Endothelial cell (in vitro differentiated cells): ENCODE data around the gene SULT1A2. TPM values are rescaled to one million over a fixed set of nuclear protein-coding genes. Genes with fewer than 3 reads are reported as not detected.
A peak's percentile ranks its signal among the peaks of the same experiment; 100 is the strongest.
"Not testable (repeated sequence)": the region's sequence is repeated elsewhere in the genome, so short reads cannot be mapped to it uniquely, and the experiment has no call there.

Experiments used
- DNase-seq: peaks from one replicate; pipeline ENCODE4 v3.0.0; 2021; ENCODE audit warnings: low spot score
- H3K27ac Mint-ChIP-seq: one replicate; pipeline ENCODE4 v1.8.0; 2021; ENCODE audit warnings: mixed read lengths, inconsistent platforms; ENCODE audit not compliant: unreplicated experiment
- H3K27me3 Mint-ChIP-seq: one replicate; pipeline ENCODE4 v1.8.0; 2021; ENCODE audit warnings: mild to moderate bottlenecking, moderate library complexity, mixed read lengths, inconsistent platforms; ENCODE audit not compliant: unreplicated experiment
- H3K36me3 Mint-ChIP-seq: one replicate; pipeline ENCODE4 v1.8.0; 2021; ENCODE audit warnings: mild to moderate bottlenecking, low read depth, mixed read lengths, inconsistent platforms; ENCODE audit not compliant: unreplicated experiment
- H3K4me1 Mint-ChIP-seq: one replicate; pipeline ENCODE4 v1.8.0; 2021; ENCODE audit warnings: mild to moderate bottlenecking, mixed read lengths, inconsistent platforms; ENCODE audit not compliant: unreplicated experiment
- H3K4me3 Mint-ChIP-seq: one replicate; pipeline ENCODE4 v1.8.0; 2021; ENCODE audit warnings: mild to moderate bottlenecking, mixed read lengths, inconsistent platforms; ENCODE audit not compliant: unreplicated experiment
- H3K9me3 Mint-ChIP-seq: one replicate; pipeline ENCODE4 v1.8.0; 2021; ENCODE audit warnings: mixed read lengths, inconsistent platforms; ENCODE audit not compliant: unreplicated experiment
- total RNA-seq: library from RNA; stranded (reverse); fragmentation: NEBNext Ultra II Directional; extraction: Animal tissue kit (Norgen Biotek cat#: 25700); gene quantifications from one replicate; pipeline ENCODE4 v1.2.1, GENCODE V29; 2021; ENCODE audit not compliant: unreplicated experiment
- TF ChIP-seq, protein P1 (sequence below): fragments of 200-600 bp; sonication (generic); IDR thresholded peaks from one replicate; pipeline ENCODE4 v1.5.0; 2021; ENCODE audit warnings: antibody characterized with exemption; ENCODE audit not compliant: unreplicated experiment

Gene SULT1A2
- total RNA-seq, 1 donor from 2014 or later = 2.8 TPM

DNA sequence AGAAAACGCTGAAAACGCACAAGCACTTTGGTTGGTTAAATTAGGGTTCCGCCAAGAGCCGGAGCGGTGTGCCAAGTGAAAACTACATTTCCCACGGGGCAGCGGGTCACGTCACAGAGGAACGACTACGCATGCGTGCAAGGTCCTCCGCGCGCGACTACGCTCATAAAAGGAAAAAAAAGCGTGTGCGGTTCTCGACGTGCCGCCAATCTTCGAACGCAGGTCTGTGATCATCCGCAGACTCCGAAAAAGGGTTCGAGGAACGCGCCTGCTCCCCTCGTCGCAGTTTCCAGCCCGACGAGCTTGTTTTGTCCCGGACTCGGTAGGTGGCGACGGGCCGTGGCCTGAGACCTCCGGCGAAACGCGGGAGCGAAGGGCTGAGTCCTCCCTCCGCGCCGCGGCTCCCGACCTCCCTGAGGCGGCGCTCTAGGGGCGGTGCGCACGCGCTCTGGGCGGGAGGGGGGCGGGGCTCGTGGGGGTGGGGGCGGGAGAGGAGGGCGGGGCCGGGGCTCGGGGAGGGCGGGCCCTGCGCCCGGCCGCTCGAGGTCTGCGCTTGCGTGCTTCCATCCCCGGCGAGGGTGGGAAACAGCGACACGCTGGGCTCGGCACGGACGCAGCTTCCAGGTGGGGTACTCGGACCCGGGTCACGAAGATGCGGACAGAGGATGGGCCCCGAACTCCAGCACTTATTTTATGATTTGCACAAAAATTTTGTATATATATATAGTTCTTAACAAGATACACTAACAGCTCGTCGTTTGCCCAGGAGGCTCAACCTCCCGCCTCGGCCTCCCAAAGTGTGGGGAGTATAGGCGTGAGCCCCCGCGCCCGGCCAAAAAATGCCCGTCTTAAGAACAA is 42.8 kb downstream of the SULT1A2 start, which contains the start of gene SGF29:
TSS of gene SGF29 (plus strand) at position 145 of the 858 bp plus-strand sequence. CDS start 27,150 bp downstream, outside the sequence.
- TF ChIP-seq, protein P1, sequence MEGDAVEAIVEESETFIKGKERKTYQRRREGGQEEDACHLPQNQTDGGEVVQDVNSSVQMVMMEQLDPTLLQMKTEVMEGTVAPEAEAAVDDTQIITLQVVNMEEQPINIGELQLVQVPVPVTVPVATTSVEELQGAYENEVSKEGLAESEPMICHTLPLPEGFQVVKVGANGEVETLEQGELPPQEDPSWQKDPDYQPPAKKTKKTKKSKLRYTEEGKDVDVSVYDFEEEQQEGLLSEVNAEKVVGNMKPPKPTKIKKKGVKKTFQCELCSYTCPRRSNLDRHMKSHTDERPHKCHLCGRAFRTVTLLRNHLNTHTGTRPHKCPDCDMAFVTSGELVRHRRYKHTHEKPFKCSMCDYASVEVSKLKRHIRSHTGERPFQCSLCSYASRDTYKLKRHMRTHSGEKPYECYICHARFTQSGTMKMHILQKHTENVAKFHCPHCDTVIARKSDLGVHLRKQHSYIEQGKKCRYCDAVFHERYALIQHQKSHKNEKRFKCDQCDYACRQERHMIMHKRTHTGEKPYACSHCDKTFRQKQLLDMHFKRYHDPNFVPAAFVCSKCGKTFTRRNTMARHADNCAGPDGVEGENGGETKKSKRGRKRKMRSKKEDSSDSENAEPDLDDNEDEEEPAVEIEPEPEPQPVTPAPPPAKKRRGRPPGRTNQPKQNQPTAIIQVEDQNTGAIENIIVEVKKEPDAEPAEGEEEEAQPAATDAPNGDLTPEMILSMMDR = no peak
- peak; percentile 87 for DNase-seq
- no peaks in the 10 kb centered on the region for H3K9me3 Mint-ChIP-seq
- H3K4me1 Mint-ChIP-seq = peaks cover 5% of the 10 kb centered on the region
- H3K4me3 Mint-ChIP-seq = peak within 1 kb of the TSS; percentile 92
- peaks cover 11% of the 10 kb centered on the region for H3K36me3 Mint-ChIP-seq
- peaks cover 1% of the 10 kb centered on the region for H3K27me3 Mint-ChIP-seq
- H3K27ac Mint-ChIP-seq = peak within 1 kb of the TSS; percentile 77

DNA sequence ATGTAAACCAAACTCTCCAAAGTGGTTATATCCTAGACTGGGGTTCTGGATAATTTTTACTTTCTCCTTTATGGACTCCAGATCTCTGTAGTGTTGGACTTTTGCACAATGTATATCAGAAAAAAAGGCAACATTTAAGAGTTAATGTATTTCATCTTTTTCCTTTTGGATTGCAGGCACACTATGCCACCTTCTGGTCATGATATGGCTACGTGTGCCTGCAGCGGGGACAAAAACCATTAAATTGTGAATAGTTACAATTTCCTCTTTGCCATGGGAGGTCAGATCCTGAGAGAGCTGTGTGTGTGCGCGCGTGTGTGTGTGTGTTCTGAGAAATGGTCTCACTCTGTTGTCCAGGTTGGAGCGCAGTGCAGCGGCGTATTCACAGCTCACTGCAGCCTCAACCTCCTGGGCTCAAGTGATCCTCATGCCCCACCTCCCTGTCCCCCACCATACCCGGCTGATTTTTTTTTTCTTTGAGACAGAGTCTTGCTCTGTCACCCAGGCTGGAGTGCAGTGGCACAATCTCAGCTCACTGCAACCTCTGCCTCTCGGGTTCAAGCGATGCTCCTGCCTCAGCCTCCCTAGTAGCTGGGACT is 47.5 kb downstream of the SULT1A2 start:
- Mint-ChIP-seq H3K27me3 (no peaks in the 10 kb centered on the region), H3K36me3 (no peaks in the 10 kb centered on the region)

GRCh38 chr16:28548306-28548802 is 48.5 kb downstream of the SULT1A2 start:
- no peaks in the 10 kb centered on the region for H3K36me3 Mint-ChIP-seq
- no peaks in the 10 kb centered on the region for H3K27me3 Mint-ChIP-seq
- DNase-seq = no peak
- no peaks in the 10 kb centered on the region for H3K4me1 Mint-ChIP-seq
- no peaks in the 10 kb centered on the region for H3K9me3 Mint-ChIP-seq
- no peak overlapping the region for H3K4me3 Mint-ChIP-seq
- H3K27ac Mint-ChIP-seq = no peak overlapping the region
- TF ChIP-seq, protein P1 = no peak

More for the DNA sequence above, 47.5 kb downstream of the SULT1A2 start:
- DNase-seq = no peak
- H3K27ac Mint-ChIP-seq = no peak overlapping the region
- H3K4me3 Mint-ChIP-seq = no peak overlapping the region
- H3K4me1 Mint-ChIP-seq = no peaks in the 10 kb centered on the region
- H3K9me3 Mint-ChIP-seq = no peaks in the 10 kb centered on the region
- TF ChIP-seq, protein P1 = no peak

GRCh38 chr16:28546626-28547025 is 50.2 kb downstream of the SULT1A2 start:
- no peak overlapping the region for H3K27ac Mint-ChIP-seq
- H3K27me3 Mint-ChIP-seq = no peaks in the 10 kb centered on the region
- H3K36me3 Mint-ChIP-seq = no peaks in the 10 kb centered on the region
- H3K9me3 Mint-ChIP-seq = no peaks in the 10 kb centered on the region
- H3K4me1 Mint-ChIP-seq = no peaks in the 10 kb centered on the region
- TF ChIP-seq, protein P1 = no peak
- H3K4me3 Mint-ChIP-seq = no peak overlapping the region
- no peak for DNase-seq

GRCh38 chr16:28545964-28546363 is 50.9 kb downstream of the SULT1A2 start:
- H3K27me3 Mint-ChIP-seq, H3K27ac Mint-ChIP-seq, DNase-seq, H3K9me3 Mint-ChIP-seq, H3K36me3 Mint-ChIP-seq, H3K4me1 Mint-ChIP-seq, H3K4me3 Mint-ChIP-seq: not testable (repeated sequence)
